Liver (tissue), 9 donors: ENCODE results near the gene ARHGEF10L. TPM values are rescaled to one million over a fixed set of nuclear protein-coding genes. Genes with fewer than 3 reads are reported as not detected.
A peak's percentile ranks its signal among the peaks of the same experiment; 100 is the strongest.

Source experiments
- DNase-seq: peaks from one replicate; pipeline ENCODE4 v3.0.0-alpha.2; 2017; ENCODE audit warnings: low spot score
- H3K27ac ChIP-seq, 2 donors: one replicate each; pipeline ENCODE4 v1.7.0; 2013; ENCODE audit warnings: inconsistent platforms in 2 of 2, low read length in 2 of 2, control low read depth in 1 of 2, low read depth in 1 of 2, mild to moderate bottlenecking in 1 of 2
- H3K27me3 ChIP-seq, 4 donors: one replicate each; pipeline versions ENCODE4 v1.6.1 to v1.7.0; 2013; ENCODE audit warnings: low read length in 3 of 4, inconsistent platforms in 1 of 4, mild to moderate bottlenecking in 1 of 4, moderate library complexity in 1 of 4; ENCODE audit not compliant: control insufficient read depth in 4 of 4, insufficient read depth in 4 of 4
- H3K36me3 ChIP-seq, 4 donors: one replicate each; pipeline versions ENCODE4 v1.6.1 to v1.7.0; 2013; ENCODE audit warnings: low read length in 3 of 4, mild to moderate bottlenecking in 3 of 4, low read depth in 1 of 4, moderate library complexity in 1 of 4; ENCODE audit not compliant: control insufficient read depth in 4 of 4, insufficient read depth in 3 of 4
- H3K4me1 ChIP-seq, 4 donors: one replicate each; pipeline versions ENCODE4 v1.6.1 to v1.7.0; 2013; ENCODE audit warnings: low read length in 3 of 4, mild to moderate bottlenecking in 3 of 4, moderate library complexity in 1 of 4; ENCODE audit not compliant: control insufficient read depth in 4 of 4, insufficient read depth in 4 of 4
- H3K4me3 ChIP-seq, 3 donors: one replicate each; pipeline versions ENCODE4 v1.6.1 to v1.7.0; 2013; ENCODE audit warnings: low read length in 3 of 3, control low read depth in 1 of 3, low read depth in 1 of 3, mild to moderate bottlenecking in 1 of 3
- H3K9ac ChIP-seq, 2 donors: one replicate each; pipeline ENCODE4 v1.7.0; 2013; ENCODE audit warnings: low read length in 2 of 2, mild to moderate bottlenecking in 2 of 2, moderate library complexity in 2 of 2, control low read depth in 1 of 2, low read depth in 1 of 2
- H3K9me3 ChIP-seq, 4 donors: one replicate each; pipeline versions ENCODE4 v1.6.1 to v1.7.0; 2013; ENCODE audit warnings: low read length in 3 of 4; ENCODE audit not compliant: control insufficient read depth in 4 of 4
- ATF3 ChIP-seq: IDR thresholded peaks from 2 replicates; pipeline ENCODE4 v1.6.1; 2016; ENCODE audit warnings: antibody characterized with exemption
- CTCF ChIP-seq: fragments of 150-350 bp; IDR thresholded peaks from 2 replicates; pipeline ENCODE4 v1.5.1; 2017; ENCODE audit warnings: improper control_type of control experiment, low read depth, low read length; ENCODE audit not compliant: missing input control
- FOXA2 ChIP-seq: IDR thresholded peaks from 2 replicates; pipeline ENCODE4 v1.6.1; 2016; ENCODE audit warnings: antibody characterized with exemption
- GABPA ChIP-seq, 2 donors: IDR thresholded peaks in 1 of 2; conservative IDR thresholded peaks in 1 of 2; 2 replicates each; pipeline ENCODE4 v1.6.1; 2016; ENCODE audit warnings: antibody characterized with exemption in 2 of 2, mild to moderate bottlenecking in 1 of 2, moderate library complexity in 1 of 2
- HNF4A ChIP-seq, 2 donors: conservative IDR thresholded peaks; 2 replicates each; pipeline ENCODE4 v1.6.1; 2016; ENCODE audit warnings: antibody characterized with exemption in 2 of 2, mild to moderate bottlenecking in 2 of 2
- HNF4G ChIP-seq: IDR thresholded peaks from 2 replicates; pipeline ENCODE4 v1.6.1; 2016; ENCODE audit warnings: antibody characterized with exemption
- JUND ChIP-seq, 2 donors: IDR thresholded peaks; 2 replicates each; pipeline ENCODE4 v1.6.1; 2016; ENCODE audit warnings: antibody characterized with exemption in 2 of 2
- MAX ChIP-seq: IDR thresholded peaks from 2 replicates; pipeline ENCODE4 v1.6.1; 2016; ENCODE audit warnings: antibody characterized with exemption
- NR2F2 ChIP-seq: IDR thresholded peaks from 2 replicates; pipeline ENCODE4 v1.6.1; 2016; ENCODE audit warnings: antibody characterized with exemption
- RAD21 ChIP-seq, 2 donors: IDR thresholded peaks; 2 replicates each; pipeline ENCODE4 v1.6.1; 2016; ENCODE audit warnings: antibody characterized with exemption in 2 of 2, mild to moderate bottlenecking in 2 of 2
- REST ChIP-seq: IDR thresholded peaks from 2 replicates; pipeline ENCODE4 v1.6.1; 2016; ENCODE audit warnings: antibody characterized with exemption, mild to moderate bottlenecking
- RXRA ChIP-seq, 2 donors: IDR thresholded peaks; 2 replicates each; pipeline ENCODE4 v1.6.1; 2017 to 2018; ENCODE audit warnings: antibody characterized with exemption in 2 of 2, mild to moderate bottlenecking in 1 of 2
- SP1 ChIP-seq: IDR thresholded peaks from 2 replicates; pipeline ENCODE4 v1.6.1; 2018; ENCODE audit warnings: antibody characterized with exemption, mild to moderate bottlenecking
- TAF1 ChIP-seq: conservative IDR thresholded peaks from 2 replicates; pipeline ENCODE4 v1.6.1; 2016; ENCODE audit warnings: antibody characterized with exemption, mild to moderate bottlenecking
- YY1 ChIP-seq: IDR thresholded peaks from 2 replicates; pipeline ENCODE4 v1.6.1; 2016; ENCODE audit warnings: antibody characterized with exemption, mild to moderate bottlenecking
- ZBTB33 ChIP-seq: IDR thresholded peaks from 2 replicates; pipeline ENCODE4 v1.6.1; 2016; ENCODE audit warnings: antibody characterized with exemption
- WGBS: extraction: QIAGEN DNeasy Blood & Tissue Kit; methylation state at CpG from one replicate; pipeline ENCODE4 v1.1.7; 2013; 5-methylcytosine and 5-hydroxymethylcytosine counted together
- polyA plus RNA-seq, 2 donors: library from polyadenylated mRNA; stranded (reverse) in 1 of 2; unstranded in 1 of 2; fragments of 200-250 nt in 1 of 2; fragments of >200 nt in 1 of 2; fragmentation: Nextera tagmentation in 1 of 2; extraction: Ambion mirVana in 1 of 2; gene quantifications; one replicate each; pipeline versions ENCODE4 v1.2.1 to v1.2.3, GENCODE V29; 2013 to 2015
- total RNA-seq, 2 donors: library from RNA; depleted of rRNA; stranded (reverse); fragments of >200 nt; gene quantifications; one replicate each; pipeline ENCODE4 v1.2.3, GENCODE V29; 2014
- donor health status: healthy.
- donor health status: healthy.
- donor health status: healthy.
- donor health status: healthy.
- donor health status: healthy.

ARHGEF10L gene
- total and polyA plus RNA-seq, 4 donors = 26.3 to 169 (median 57.5) TPM

GRCh38 chr1:17696417-17697301 lies 157.2 kb downstream of the ARHGEF10L start:
- H3K4me3 ChIP-seq = no peak overlapping the region
- WGBS = 90% methylated on average over 42 of the region's 42 CpGs
- H3K36me3 ChIP-seq = peaks cover 7 to 42% (median 16%) of the 10 kb centered on the region in 4 donors
- no peaks in the 10 kb centered on the region for H3K27me3 ChIP-seq
- H3K9ac ChIP-seq = no peak overlapping the region
- H3K9me3 ChIP-seq = no peaks in the 10 kb centered on the region
- DNase-seq = no peak
- no peak overlapping the region for H3K27ac ChIP-seq
- TF ChIP-seq GABPA (IDR thresholded peaks at IDR 0.05 in 1 of 2, conservative IDR thresholded peaks at IDR 0.05 in 1 of 2) (no peak), CTCF (peak; percentile 18), SP1 (no peak), HNF4G (no peak)
- no peaks in the 10 kb centered on the region for H3K4me1 ChIP-seq

- no peak overlapping the region for H3K27ac ChIP-seq
- H3K9ac ChIP-seq = no peak overlapping the region
- DNase-seq = no peak
- 79% methylated on average over 5 of the region's 5 CpGs for WGBS
- H3K4me3 ChIP-seq = no peak overlapping the region
- no peaks in the 10 kb centered on the region for H3K4me1 ChIP-seq
- peaks cover 7 to 38% (median 14%) of the 10 kb centered on the region in 4 donors for H3K36me3 ChIP-seq
- H3K27me3 ChIP-seq = no peaks in the 10 kb centered on the region
- H3K9me3 ChIP-seq = no peaks in the 10 kb centered on the region
- TF ChIP-seq ZBTB33 (no peak), NR2F2 (no peak), MAX (no peak), TAF1 (no peak), RAD21 (IDR thresholded peaks at IDR 0.05) (no peak), HNF4A (conservative IDR thresholded peaks at IDR 0.05) (no peak), HNF4G (no peak), YY1 (no peak), JUND (IDR thresholded peaks at IDR 0.05) (no peak), FOXA2 (no peak), RXRA (IDR thresholded peaks at IDR 0.05) (no peak), ATF3 (no peak), REST (no peak)
Observed at GRCh38 chr1:17697458-17697857, 158.0 kb downstream of the ARHGEF10L start.
